Activated gamma-delta T cell treated with Interleukin-2 at 50 U/mL for 16 hours (primary cell): ENCODE results near the gene UMAD1.
"Not testable (repeated sequence)": the region's sequence is repeated elsewhere in the genome, so short reads cannot be mapped to it uniquely, and the experiment has no call there.

Source experiments
- DNase-seq: peaks from one replicate; pipeline ENCODE4 v3.0.0-alpha.2; 2020

UMAD1 gene

GRCh38 chr7:7653593-7654187, 13.1 kb downstream of the UMAD1 start:
- no peak for DNase-seq

GRCh38 chr7:7654964-7655715, 14.6 kb downstream of the UMAD1 start:
- no peak for DNase-seq

DNA sequence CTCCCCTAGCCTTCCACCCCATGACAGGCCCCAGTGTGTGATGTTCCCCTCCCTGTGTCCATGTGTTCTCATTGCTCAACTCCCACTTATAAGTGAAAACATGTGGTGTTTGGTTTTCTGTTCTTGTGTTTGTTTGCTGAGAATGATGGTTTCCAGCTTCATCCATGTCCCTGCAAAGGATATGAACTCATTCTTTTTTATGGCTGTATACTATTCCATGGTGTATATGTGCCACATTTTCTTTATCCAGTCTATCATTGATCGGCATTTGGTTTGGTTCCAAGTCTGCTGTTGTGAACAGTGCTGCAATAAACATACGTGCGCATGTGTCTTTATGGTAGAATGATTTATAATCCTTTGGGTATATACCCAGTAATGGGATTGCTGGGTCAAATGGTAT, 15.9 kb downstream of the UMAD1 start:
- DNase-seq, result not testable (repeated sequence)

DNA sequence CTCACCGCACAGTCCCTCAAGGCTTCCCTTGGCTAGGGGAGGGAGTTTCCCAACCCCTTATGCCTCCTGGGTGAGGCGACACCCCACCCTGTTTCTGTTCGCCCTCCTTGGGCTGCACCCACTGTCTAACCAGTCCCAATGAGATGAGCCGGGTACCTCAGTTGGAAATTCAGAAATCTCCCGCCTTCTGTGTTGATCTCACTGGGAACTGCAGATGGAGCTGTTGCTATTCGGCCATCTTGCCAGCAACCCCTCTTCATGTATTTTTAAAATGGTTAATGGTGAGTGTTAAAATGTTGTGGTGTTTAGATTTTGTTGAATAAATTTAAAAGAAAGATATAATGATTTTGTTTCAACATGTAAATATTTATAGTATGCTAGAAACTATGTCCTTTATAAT, 22.0 kb downstream of the UMAD1 start:
- no peak for DNase-seq

GRCh38 chr7:7664291-7664690, 23.7 kb downstream of the UMAD1 start:
- no peak for DNase-seq

- no peak for DNase-seq
These were observed 24.5 kb downstream of the UMAD1 start for GRCh38 chr7:7665031-7665430.

DNA sequence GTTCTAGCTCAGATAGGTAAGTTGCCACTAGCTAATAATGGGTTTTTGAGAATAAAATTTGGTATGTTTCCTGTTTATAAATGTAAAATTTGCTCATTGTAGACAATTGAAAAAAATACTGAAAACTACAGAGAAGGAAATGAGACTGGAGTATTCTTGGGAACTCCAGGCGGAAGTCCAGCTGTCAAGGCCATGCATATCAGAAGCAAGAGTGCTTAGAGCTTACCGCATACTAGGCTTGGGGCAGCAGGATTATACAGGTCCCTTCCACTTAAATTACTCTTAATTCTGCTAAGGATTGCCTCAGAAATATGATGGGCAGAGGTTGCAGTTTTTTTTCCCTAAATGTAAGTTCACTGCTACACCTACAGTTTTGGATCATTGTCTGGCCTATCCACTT, 26.6 kb downstream of the UMAD1 start:
- no peak for DNase-seq

DNA sequence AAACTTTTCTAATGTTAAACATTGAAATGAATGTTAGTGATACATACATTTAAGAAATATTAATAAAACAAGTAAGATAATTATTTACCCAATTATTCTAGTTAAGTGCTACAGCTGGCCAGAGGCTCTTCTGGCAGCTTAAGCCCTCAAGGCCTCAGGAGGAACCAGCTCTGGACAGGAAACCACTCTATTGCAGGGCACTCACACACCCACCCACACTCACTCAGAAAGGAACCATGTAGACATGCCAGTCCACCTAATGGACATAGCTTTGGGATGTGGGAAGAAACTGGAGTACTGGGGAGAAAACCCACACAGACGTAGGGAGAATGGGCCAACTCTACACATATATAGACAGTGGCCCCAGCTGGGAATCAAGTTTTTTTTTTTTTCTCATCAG, 28.2 kb downstream of the UMAD1 start:
- DNase-seq, result no peak

DNA sequence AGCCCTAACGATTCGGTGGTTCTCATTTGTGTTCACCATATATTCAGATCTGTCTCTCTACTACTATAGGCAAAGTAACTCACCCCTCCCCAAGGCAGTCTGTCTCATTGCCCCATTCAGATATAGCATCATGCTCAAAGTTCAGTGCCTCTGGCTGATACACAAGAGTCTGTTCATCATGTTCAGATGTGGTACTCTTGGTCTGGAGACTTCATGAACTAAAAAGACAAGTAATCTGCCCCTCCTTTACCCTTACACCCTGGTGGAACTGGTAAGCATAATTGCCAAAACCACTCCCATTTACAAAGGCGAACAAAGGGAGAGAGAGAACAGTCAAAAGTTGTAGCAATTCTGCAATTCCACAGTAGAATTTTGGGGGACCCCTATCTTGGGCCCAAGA, 29.9 kb downstream of the UMAD1 start:
- no peak for DNase-seq

DNA sequence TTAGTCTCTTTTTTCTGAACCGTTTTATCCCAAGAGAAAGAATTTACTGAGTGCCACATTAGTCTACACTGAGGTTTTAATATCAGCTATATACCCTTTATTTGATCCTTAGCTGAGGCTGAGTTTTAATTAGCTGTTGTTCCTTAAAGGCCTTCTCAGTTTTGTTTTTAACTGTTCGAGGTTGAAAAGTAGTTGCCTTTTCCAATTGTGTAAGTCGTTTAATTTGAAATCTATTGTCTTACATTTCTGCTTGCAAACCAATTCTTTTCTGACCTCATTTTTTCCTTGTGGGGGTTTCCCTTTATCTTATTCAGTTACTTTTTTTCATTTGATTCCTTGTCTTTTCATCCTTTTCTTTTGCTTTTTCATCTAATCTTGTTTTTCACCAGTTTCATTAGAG, 30.8 kb downstream of the UMAD1 start:
- DNase-seq, result no peak

DNA sequence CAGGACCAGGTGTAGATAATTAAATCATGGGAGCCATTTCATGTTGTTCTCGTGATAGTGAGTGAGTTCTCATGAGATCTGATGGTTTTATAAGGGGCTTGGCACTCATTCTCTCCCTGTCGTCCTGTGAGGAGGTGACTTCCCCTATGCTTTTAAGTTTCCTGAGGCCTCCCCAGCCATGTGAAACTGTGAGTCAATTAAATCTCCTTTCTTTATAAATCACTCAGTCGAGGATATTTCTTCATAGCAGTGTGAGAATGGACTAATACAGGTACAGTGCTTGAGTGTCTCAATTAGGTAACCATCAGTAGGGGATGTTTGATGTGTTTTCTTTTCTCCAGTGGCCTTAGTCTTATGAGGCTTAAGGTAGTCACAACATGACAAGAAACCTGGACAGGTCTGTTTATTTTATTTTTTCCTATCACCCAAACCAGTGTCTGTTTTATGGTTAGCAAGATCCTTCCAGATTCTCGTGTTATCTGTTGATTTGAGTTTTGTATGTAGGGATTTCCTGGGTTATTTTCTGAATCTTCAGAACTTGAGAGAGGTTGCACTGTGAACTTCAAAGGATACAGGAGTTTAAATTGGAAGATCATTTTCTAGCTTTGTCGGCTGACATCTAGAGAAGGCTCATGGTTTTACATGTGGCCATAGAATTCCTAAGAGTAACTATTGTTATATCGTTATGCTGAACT, 32.1 kb downstream of the UMAD1 start:
- no peak for DNase-seq

DNA sequence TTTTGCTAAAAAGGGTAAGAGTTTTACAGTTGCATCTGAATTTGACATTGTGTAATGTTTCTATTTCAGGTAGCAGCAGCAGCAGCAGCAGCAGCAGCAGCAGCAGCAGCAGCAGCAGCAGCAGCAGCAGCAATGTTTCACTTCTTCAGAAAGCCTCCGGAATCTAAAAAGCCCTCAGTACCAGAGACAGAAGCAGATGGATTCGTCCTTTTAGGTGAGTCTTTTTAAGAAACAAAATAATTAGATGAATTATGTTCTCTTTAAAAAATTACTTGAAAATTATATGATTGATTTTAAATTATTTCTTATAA, 32.6 kb downstream of the UMAD1 start:
- no peak for DNase-seq

- no peak for DNase-seq
These were observed 35.1 kb downstream of the UMAD1 start for GRCh38 chr7:7675686-7676085.

DNA sequence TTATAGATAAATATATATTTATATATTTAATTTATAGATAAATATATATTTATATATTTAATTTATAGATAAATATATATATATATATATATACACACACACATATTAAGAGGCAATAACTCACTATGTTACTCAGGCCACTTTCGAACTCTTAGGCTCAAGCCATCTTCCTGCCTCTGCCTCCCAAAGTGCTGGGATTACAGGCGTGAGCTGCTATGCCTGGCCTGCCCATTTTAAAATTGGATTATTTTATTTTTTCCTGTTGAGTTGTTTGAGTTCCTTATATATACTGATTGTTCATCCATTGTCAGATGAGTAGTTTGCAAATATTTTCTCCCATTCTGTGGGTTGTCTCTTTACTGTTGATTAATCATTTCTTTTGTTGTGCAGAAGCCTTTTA, 39.1 kb downstream of the UMAD1 start:
- not testable (repeated sequence) for DNase-seq

- peak; percentile 37 for DNase-seq
These were observed 40.8 kb downstream of the UMAD1 start for GRCh38 chr7:7681191-7681935.

- DNase-seq, result no peak
These were observed 41.4 kb downstream of the UMAD1 start for GRCh38 chr7:7681936-7682329.

DNA sequence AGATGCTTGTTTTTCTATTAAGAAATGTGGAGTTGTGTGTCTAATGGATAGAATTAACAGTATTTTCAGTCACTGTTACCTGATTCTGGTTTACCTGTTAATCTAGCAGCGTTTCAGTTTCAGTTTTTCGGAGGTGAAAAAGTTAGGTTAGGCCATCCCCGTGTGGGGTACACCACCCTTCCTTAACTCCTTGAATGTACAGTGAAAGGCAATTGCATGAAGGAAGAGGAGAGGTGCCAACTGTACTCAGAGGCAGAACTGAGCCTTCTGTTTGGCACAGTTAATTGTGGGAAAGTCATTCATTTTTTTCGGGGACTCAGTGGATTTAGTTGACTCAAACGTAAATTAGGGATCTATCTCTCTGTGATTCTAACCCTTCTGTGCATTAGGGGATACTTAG, 42.3 kb downstream of the UMAD1 start:
- no peak for DNase-seq

GRCh38 chr7:7686811-7687508, 46.4 kb downstream of the UMAD1 start:
- DNase-seq, result no peak

GRCh38 chr7:7687800-7688199, 47.2 kb downstream of the UMAD1 start:
- DNase-seq, result no peak

GRCh38 chr7:7688310-7688709, 47.8 kb downstream of the UMAD1 start:
- no peak for DNase-seq

DNA sequence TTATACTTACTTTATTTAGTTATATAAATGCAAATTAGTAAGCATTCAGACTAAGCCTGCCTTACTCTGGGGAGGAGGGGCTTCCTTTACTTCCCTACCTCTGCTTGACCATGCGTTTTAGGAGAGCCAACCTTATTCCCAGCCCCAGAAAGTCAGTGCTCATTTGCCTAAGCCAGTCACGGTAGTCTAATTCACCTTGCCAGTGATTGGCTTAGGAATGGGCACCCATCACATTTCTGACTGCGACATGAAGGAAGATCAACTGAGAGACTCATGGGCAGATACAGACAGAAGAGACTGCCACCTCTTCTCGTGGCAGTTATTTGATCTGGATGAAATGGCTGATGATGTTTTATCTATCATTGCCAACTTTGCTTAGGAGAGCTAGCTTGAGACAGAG, 48.4 kb downstream of the UMAD1 start:
- no peak for DNase-seq

GRCh38 chr7:7693881-7694280, 53.3 kb downstream of the UMAD1 start:
- DNase-seq, result no peak

GRCh38 chr7:7694542-7694941, 54.0 kb downstream of the UMAD1 start:
- DNase-seq, result no peak
